NCI-H187 (cell line): ENCODE results near the gene MYO7A.

ENCODE experiments used
- DNase-seq, 2 experiments: peaks; one replicate each; lab custom pipeline; 2025; lab: John Stamatoyannopoulos, UW

The MYO7A gene

GRCh38 chr11:77147036-77147315 lies 18.9 kb downstream of the MYO7A start:
- DNase-seq, result no peak

GRCh38 chr11:77147668-77148321 lies 19.7 kb downstream of the MYO7A start:
- DNase-seq, result peak in 1 of 2 experiments; percentile 3

GRCh38 chr11:77148963-77149715 lies 21.1 kb downstream of the MYO7A start:
- DNase-seq, result no peak

GRCh38 chr11:77149716-77150392 lies 21.8 kb downstream of the MYO7A start:
- DNase-seq, result no peak

- DNase-seq, result no peak
Observed at GRCh38 chr11:77150836-77151235, 22.8 kb downstream of the MYO7A start.

- DNase-seq, result no peak
Observed at GRCh38 chr11:77151804-77152509, 23.9 kb downstream of the MYO7A start.

GRCh38 chr11:77152846-77153245 lies 24.8 kb downstream of the MYO7A start:
- DNase-seq, result no peak

- no peak for DNase-seq
Observed at GRCh38 chr11:77153276-77154185, 25.5 kb downstream of the MYO7A start.

GRCh38 chr11:77154381-77155081 lies 26.5 kb downstream of the MYO7A start:
- no peak for DNase-seq

GRCh38 chr11:77155082-77155475 lies 27.0 kb downstream of the MYO7A start:
- no peak for DNase-seq

- DNase-seq, result no peak
Observed at GRCh38 chr11:77155556-77156130, 27.6 kb downstream of the MYO7A start.

GRCh38 chr11:77156396-77157195 lies 28.6 kb downstream of the MYO7A start:
- no peak for DNase-seq

- DNase-seq, result no peak
Observed at GRCh38 chr11:77158041-77158695, 30.1 kb downstream of the MYO7A start.

- DNase-seq, result no peak
Observed at GRCh38 chr11:77159219-77159936, 31.3 kb downstream of the MYO7A start.

- DNase-seq, result no peak
Observed at GRCh38 chr11:77159937-77160495, 32.0 kb downstream of the MYO7A start.

GRCh38 chr11:77163271-77163670 lies 35.2 kb downstream of the MYO7A start:
- DNase-seq, result no peak

GRCh38 chr11:77165066-77165465 lies 37.0 kb downstream of the MYO7A start:
- DNase-seq, result no peak

- no peak for DNase-seq
Observed at GRCh38 chr11:77166021-77166420, 38.0 kb downstream of the MYO7A start.
